HG02840 (cell line): ENCODE results near the gene SERTAD1.
"Not testable (repeated sequence)": the region's sequence is repeated elsewhere in the genome, so short reads cannot be mapped to it uniquely, and the experiment has no call there.

ENCODE experiments used
- ATAC-seq: cut with Tn5 transposase; IDR thresholded peaks from one replicate; pipeline ENCODE4 v1.9.1; 2021; ENCODE audit warnings: mild to moderate bottlenecking, moderate library complexity, moderate number of reproducible peaks; ENCODE audit not compliant: unreplicated experiment, low FRiP score

SERTAD1 gene

DNA sequence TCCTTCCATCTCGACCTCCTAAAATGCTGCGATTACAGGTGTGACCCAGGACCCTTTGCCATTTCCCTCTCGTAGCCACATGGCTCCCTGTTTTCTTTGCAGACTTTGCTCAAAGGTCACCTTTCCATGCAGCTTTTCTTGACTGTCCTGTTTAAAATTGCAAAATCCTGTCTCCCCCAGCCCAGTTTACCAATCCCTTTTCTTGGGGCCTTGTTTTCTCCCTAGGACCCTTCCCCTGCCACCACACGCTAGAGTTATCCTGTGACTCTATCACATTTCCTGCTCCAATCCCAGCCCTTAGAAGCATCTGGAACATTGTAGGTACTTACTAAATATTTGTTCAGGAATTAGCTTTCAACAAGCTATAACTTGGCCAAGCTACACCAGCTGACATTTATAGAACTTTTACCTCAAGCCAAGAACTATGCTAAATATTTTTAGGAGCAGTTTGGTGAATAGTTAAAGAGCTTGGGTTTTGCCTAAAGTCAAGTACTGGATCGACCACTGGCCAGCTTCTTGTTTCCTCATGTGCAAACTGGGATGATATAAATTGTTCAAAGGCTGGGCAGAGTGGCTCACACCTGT lies 27.5 kb upstream of the SERTAD1 start:
- no peak for ATAC-seq

DNA sequence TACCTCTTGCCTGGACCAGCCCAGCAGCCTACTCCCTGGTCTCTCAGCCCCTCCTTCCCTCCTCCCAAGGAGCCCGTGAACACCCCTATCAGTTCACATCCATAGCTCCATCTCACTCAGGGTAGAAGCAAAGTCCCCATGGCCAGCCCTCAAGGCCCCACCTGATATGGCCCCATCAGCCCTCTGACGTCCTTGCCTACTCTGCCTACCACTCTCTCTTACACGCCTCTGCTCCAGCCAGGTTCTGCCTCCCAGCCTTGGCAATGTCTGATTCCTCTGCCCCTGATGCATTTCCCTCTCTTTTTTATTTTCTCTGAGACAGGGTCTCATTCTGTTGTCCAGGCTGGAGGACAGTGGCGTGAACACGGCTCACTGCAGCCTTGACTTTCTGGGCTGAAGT lies 26.2 kb upstream of the SERTAD1 start:
- no peak for ATAC-seq

DNA sequence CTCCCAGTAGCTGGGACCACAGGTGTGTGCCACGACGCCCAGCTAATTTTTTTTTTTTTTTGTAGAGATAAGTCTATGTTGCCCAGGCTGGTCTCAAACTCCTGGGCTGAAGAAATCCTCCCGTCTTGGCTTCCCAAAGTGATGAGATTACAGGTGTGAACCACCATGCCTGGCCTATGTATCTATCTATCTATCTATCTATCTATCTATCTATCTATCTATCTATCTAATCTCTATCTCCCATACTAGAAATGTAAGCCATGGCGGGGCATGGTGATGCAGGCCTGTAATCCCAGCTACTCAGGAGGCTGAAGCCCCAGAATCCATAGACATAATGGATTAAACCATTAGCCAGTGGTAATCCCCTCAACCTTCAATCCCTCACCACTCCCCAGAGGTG lies 24.9 kb upstream of the SERTAD1 start:
- ATAC-seq = no peak

DNA sequence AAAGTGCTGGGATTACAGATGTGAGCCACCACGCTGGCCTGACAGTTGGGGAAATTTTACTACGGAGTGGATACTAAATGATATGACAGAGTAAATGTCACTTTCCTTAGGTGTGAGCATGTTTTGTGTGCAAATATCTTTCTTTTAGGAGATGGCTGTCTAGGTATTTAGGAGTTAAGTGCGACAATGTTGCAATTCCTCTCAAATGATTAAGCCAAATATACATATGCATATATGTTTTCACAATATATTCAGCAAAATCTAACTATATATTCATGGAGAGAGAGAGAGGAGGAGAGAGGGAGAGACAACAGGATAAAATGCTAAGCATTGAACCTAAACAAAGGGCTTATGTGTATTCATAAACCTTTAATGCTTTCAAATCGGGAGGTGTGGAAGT lies 23.7 kb upstream of the SERTAD1 start:
- ATAC-seq = no peak

DNA sequence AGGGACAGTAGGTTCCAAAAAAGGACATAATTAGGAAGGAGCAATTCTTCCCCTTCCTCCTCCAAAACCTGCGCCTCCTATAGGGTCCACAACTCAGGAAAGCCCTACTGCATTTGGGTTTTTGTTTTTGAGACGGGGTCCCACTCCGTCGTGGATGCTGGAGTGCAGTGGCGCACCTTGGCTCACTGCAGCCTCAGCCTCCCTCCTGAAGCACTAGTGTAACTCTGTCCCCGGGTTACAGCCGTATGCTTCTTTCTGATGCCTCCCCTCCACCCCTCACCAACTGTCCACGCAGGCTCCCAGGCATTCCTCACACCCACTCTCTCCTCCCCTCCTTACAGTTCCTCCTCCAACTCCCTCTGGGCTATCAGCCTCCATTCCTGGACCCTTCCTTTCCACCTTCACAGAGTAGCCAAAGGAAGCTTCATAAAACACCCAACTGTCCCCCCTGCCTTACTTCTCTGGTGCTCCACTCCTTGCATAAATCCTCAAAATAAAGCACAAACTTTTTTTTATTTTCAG lies 20.5 kb upstream of the SERTAD1 start:
- ATAC-seq = no peak

DNA sequence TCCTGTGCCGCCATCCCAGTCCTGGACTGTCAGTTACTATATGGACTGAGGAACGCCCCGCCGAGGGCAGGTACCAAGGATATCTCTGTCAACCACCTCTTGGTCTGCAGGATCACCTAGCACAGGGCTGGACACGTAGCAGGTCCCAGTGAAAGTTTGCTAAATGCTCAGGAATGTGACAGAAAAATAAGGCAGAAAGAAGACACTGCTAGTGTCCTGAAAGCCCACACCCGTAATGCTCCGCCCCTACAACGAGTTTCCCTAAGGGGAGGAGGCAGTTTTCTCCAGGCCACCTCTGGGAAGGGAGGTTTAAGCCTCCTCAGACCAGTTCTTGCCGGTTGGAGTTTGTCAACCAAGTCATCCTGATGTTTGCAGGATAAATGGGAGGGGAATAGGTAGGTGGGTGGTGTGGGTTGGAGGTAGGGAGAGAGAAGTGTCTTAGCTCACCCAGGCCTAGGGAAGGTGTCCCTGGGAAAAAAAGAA lies 20.0 kb upstream of the SERTAD1 start:
- no peak for ATAC-seq

DNA sequence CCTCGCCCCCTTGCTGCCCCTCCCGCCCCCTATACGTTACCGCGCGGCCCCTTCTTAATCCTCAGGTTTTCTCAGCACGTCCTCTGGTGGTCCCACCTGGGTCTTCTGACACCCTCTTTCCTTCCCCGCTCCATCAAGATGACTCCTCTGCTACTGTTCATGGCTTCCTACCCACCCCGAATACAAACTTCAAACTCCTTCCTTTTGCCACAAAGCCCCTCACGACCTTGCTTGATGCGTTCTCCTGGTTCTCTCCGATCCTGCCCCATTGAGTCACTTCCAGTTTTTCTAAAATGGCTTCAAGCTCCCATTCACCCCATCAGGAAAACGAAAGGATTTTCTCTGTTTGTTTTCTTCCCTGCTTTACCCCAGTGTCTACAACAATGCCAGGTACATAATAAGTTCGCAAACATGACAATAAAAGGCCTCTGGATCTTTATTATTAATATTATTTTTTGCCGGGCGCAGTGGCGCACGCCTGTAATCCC lies 19.1 kb upstream of the SERTAD1 start:
- no peak for ATAC-seq

DNA sequence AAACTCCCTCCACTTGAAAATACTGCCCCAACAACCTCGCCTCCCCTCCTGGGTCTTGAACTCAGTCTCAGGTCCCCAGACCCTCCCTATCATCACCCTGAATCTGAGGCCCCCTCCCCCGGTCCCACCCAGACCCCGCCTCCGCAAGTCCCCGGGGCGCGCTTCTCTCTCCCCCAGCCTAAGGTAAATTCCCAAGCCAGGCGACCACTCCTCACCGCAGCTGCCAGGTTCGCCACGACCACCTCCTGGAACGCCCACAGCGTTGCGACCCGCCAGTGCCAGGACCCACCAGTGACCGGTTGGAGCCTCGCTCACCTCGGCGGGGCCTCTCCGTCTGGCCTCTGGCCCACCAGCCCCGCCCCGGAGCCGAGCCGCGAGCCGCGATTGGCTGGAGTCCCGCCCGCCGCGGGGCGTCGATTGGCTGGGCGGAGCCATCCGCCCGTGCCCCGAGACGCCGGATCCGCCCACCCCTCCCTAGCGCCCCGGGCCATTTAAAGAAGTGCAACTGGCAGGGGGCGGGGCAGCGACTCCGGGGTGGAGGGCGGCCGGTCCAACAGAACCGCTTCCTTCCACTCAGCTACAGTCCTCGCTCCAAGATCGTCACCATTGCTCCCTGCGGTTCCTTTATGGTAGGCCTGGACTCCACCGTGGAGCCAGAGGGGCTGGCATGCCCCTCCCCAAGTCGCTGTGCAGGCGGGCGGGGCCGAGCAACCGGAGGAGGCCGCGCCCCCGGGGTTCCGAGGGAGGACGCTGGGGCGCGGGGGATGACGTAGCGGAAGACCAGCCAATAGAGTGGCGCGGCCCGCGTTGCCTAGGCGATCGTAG lies 18.4 kb upstream of the SERTAD1 start, which contains the start of gene SERTAD3:
SERTAD3 (minus strand) TSS at position 336 of the 825 bp plus-strand sequence. CDS start 2,255 bp downstream, outside the sequence.
- ATAC-seq = peak; percentile 65

DNA sequence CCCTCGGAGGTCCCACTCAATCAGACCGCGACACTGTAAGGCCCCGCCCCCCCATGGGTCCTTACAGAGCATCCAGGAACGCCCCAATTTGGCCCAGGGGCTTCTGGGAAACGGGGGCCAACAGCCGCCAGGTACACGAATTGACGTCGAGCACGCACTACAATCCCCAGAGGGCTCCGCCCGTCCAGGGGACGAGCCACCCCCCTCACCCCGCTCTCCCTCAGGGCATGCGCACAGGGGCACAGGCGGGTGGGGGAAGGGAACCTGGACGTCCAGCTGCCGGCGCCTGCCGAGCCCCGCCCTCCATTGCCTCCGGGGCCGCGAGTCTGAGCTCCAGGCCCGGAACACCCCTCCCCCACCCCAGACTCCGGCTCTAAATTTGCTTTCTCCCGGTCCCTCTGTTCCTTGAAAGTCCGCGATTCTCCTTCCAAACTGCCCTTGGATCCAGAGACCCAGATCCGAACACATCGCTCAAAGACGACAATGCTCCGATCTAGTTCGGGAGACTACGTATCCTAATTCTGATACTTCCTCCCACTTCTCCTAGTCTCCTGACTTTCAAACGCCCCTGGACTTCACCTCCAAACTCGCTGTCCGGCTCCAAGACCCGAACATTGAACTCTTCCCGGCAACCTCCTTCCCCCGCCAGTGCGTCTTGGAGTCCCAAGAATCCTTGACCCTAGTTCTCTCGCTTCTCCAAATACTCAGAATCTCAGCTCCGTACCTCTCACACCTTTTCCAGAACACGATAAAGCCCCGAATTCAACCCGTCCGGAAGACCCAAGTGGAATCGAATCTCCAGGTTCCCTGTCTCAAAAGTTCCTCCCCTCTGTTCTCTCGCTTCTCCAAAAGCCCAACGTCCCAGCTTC lies 17.6 kb upstream of the SERTAD1 start:
- peak; percentile 68 for ATAC-seq

DNA sequence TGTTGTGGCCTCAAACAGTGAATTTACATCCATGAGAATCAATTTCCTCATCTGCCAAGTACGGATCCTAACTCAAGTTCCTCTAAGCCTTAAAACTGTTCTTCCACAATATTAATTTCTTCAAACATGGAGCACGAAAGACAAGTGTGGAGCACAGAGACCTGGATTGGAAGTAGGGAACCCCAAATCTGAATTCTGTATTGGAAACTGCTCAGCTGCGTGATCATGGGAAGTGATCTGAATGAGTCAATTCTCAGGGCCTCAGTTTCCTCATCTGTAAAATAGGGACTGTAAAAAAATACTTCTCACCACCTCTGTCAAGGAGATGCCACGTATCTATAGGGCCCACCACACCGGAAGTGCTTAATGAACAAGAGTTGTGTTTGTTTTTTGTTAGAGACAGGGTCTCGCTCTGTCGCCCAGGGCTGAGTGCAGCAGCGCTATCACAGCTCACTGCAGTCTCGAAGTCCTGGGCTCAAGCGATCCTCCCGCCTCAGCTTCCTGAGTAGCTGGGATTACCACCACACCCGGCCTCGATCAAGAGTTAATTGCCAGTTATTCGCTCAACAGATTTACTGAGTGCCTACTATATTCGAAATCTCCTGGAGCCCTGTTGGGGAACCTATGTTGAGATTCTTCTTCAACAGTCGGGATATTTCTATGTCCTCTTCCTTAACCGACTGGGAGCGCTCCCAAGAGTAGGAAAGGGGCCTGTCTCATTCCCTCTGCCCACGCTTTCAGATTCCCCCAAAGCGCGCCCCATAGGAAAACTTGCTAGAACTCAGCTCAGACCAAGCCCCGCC lies 16.7 kb upstream of the SERTAD1 start:
- ATAC-seq = no peak

DNA sequence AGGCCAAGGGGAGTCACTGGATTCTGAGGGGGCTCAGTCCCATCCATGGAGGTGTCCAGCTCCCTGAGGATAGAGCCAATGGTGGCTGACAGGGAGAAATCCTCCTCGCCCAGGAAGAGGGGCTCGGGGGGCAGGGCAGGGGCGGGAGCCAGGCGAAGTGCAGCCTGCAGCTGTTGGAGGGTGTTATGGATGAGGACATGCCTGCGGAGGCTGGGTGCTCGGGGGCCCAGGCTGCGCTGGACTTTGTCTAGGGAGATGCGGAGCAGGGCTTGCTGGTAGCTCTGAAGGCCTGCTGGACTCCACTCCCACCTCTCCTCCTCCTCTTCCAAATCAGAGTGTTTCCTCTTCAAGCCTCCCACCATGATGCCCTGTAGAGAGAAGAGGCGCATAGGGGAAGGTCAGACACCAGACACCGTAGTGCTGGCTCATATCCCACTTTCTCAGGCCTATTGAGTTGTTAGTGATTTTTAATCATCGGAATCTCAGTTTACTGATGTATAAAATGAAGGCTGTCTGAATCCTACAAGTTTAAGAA lies 16.0 kb upstream of the SERTAD1 start:
- ATAC-seq = no peak

DNA sequence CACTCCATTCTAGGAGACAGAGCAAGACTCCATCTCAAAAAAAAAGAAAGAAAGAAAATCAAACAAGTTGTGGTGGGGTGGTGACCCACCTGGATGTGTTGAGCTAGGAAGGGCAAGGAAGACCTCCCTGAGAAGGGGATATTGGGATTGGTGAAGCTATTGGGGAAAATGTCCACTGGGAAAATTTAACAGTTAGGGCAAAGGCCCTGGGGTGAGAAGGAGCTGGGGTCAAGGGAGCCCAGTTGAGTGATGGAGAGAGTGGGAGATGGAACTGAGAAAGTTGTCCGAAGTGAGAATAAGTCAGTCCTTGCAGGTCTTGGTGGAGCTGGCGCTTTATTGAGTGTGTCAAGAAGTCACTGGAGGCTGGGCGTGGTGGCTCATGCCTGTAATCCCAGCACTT lies 12.5 kb upstream of the SERTAD1 start:
- no peak for ATAC-seq

DNA sequence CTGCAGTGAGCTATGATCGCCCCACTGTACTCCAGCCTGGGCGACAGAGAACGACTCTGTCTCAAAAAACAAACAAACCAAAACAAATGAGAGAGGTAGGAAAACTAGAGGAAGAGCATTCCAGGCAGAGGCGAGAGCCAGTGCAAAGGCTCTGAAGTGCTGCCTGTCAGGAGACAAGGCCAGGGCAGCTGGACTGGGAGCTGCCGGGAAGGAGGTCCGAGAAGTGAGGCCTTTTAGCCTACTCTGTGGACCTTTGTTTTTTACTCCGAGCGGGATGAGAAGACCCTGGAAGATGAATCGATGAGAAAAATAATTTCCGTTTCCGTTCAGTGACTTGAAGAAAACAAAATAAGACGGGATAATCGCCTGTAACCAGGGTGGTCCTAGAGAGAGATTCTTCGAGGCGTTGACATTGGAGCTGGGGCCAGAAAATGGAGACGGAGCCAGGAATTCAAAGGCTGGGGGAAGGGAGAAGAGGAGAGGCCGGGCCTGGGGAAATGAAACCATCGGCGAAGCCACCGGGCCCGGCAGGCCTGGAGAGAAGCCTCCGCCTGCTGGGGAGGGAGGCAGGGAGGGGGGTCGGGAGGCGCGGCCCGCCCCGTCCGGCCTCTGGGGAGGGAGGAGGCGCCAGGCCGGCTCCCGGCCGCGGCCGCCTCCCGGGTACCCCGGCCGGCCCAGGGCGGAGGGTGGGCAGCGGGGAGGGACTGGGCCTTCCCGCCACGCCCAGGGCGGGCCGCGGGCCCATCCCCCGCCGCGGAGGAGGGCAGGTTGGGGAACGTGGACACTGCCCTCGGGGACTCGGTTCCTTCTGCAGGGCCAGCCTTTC lies 7.8 kb upstream of the SERTAD1 start:
- ATAC-seq = no peak

DNA sequence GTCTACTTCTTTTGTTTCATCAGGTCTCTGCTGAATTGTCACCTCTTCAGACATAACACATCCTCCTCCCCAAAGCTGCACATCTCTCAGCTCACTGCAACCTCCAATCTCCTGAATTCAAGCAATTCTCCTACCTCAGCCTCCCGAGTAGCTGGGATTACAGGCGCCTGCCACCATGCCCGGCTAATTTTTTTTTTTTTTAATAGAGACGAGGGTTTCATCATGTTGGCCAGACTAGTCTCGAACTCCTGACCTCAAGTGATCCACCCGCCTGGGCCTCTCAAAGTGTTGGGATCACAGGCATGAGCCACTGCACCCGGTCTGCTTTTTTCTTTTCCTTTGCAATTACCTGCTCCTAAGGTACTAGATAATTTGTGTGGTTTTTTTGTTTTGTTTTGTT lies 7.0 kb upstream of the SERTAD1 start:
- ATAC-seq = not testable (repeated sequence)

DNA sequence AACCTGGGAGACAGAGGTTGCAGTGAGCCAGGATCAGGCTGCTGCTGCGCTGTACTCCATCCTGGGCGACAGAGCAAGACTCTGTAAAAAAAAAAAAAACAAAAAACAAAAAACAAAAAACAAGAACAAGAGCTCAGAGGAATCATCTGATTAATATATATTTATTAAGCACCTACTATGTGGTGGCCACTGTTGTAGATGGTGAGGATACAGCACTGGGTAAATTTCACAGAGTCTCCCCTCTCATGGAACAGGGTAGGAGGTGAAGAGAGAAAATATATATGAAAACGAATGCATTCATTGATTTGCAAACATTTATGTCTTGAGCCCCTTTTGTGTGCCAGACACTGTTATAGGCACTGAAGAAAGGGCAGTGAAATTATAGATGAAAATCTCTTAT lies 5.9 kb upstream of the SERTAD1 start:
- ATAC-seq = no peak

DNA sequence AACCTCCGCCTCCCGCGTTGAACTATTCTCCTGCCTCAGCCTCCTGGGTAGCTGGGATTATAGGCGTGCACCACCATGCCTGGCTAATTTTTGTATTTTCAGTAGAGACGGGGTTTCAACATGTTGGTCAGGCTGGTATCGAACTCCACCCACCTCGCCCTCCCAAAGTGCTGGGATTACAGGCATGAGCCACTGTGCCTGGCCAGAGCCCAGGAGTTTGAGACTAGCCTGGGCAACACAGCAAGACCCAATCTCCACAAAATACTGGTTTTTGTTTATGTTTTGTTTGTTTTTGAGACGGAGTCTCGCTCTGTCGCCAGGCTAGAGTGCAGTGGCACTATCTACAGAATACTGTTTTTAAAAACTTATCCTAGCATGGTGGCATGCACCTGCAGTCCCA lies 4.5 kb upstream of the SERTAD1 start:
- ATAC-seq = not testable (repeated sequence)

DNA sequence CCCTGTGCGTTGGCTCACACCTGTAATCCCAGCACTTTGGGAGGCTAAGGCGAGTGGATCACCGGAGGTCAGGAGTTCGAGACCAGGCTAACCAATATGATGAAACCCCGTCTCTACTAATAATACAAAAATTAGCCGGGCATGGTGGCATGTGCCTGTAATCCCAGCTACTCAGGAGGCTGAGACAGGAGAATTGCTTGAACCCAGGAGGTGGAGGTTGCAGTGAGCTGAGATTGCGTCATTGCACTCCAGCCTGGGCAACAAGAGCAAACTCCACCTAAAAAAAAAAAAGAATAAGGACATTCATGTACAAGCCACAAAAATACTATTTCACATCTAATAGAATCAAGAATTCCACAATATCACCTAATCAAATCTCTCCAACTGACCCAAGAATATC lies 2.4 kb upstream of the SERTAD1 start:
- ATAC-seq = not testable (repeated sequence)

DNA sequence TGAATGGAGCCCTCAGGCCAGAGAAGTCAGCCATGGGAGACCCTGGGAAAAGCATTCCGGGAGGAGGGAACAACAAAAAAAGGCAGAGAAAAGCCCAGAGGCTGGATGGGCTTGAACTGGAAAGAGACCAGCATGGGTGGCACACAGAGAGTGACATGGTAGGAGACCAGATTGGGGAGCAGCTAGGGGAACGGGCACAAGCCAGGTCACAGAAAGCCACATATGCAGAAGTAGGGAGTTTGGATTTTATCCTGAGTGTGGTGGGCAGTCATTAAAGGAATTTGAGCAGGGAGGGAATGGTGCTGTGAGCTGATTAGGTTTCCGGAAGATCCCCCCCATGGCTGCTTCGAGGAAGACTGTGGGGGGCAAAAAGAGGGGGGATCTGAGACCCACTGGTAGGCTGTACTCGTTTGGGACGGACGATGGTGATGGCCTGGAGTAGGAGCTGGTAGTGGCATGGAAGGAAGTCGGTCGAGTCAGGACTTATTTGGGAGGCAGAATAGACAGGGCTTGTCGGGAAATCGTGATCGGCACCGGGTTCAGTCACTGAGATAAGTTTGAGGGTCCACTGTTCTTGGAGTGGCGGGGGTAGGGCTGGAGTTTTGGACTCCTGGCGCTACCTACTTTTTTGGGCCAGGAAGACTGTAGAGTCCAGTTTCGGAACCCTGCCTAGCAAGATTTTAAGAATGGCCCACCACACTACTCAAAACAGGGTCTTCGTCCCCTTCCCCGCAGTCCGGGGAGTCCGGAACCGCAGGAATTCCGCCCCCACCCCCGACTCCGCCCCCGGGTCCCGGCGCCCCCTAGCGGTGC lies 949 bp downstream of the SERTAD1 start:
- no peak for ATAC-seq
